Smooth muscle cell (in vitro differentiated cells): ENCODE data around the gene RFXAP. TPM values are rescaled to one million over a fixed set of nuclear protein-coding genes. Genes with fewer than 3 reads are reported as not detected.

Source experiments
- DNase-seq: peaks from one replicate; lab custom pipeline; 2025; ENCODE audit not compliant: unreplicated experiment; lab: John Stamatoyannopoulos, UW
- H2AFZ ChIP-seq: fragments of 200-600 bp; sonication (generic); 2 replicates; pipeline ENCODE4 v1.6.0; 2016; ENCODE audit warnings: antibody characterized with exemption, low read depth, mild to moderate bottlenecking
- H3F3A ChIP-seq: fragments of 200-600 bp; sonication (generic); 2 replicates; pipeline ENCODE4 v1.6.0; 2017; ENCODE audit warnings: antibody characterized with exemption, low read depth
- H3K27ac ChIP-seq: fragments of 200-600 bp; sonication (generic); 2 replicates; pipeline ENCODE4 v1.5.1; 2016; ENCODE audit warnings: low read depth, mild to moderate bottlenecking
- H3K27me3 ChIP-seq: fragments of 200-600 bp; sonication (generic); 2 replicates; pipeline ENCODE4 v1.6.1; 2016; ENCODE audit warnings: low read depth, mild to moderate bottlenecking
- H3K36me3 ChIP-seq: fragments of 200-600 bp; sonication (generic); 2 replicates; pipeline ENCODE4 v1.5.1; 2016; ENCODE audit warnings: low read depth
- H3K4me1 ChIP-seq: fragments of 200-600 bp; sonication (generic); 2 replicates; pipeline ENCODE4 v1.5.1; 2016; ENCODE audit warnings: low read depth
- H3K4me2 ChIP-seq: fragments of 200-600 bp; sonication (generic); 2 replicates; pipeline ENCODE4 v1.6.0; 2016; ENCODE audit warnings: mild to moderate bottlenecking
- H3K4me3 ChIP-seq: fragments of 200-600 bp; sonication (generic); 2 replicates; pipeline ENCODE4 v1.5.1; 2016; ENCODE audit warnings: mild to moderate bottlenecking
- H3K79me2 ChIP-seq: fragments of 200-600 bp; sonication (generic); 2 replicates; pipeline ENCODE4 v1.6.0; 2016; ENCODE audit warnings: low read depth, mild to moderate bottlenecking
- H3K9ac ChIP-seq: fragments of 200-600 bp; sonication (generic); 2 replicates; pipeline ENCODE4 v1.6.0; 2016; ENCODE audit warnings: low read depth
- H3K9me3 ChIP-seq: fragments of 200-600 bp; sonication (generic); replicated peaks from 2 replicates; pipeline ENCODE4 v1.5.1; 2016; ENCODE audit warnings: low read depth
- H4K20me1 ChIP-seq: fragments of 200-600 bp; sonication (generic); 2 replicates; pipeline ENCODE4 v1.6.0; 2016; ENCODE audit warnings: low read depth
- CTCF ChIP-seq: fragments of 200-600 bp; sonication (generic); IDR thresholded peaks from 2 replicates; pipeline ENCODE4 v1.5.1; 2017; ENCODE audit warnings: borderline replicate concordance, mild to moderate bottlenecking, antibody characterized with exemption; ENCODE audit not compliant: insufficient read depth, poor library complexity, severe bottlenecking
- WGBS: methylation state at CpG from one replicate; pipeline ENCODE4 v1.1.7; 2016; ENCODE audit warnings: low lambda C conversion rate; 5-methylcytosine and 5-hydroxymethylcytosine counted together
- polyA plus RNA-seq: library from polyadenylated mRNA; unstranded; fragments of >200 nt; fragmentation: Nextera tagmentation; extraction: Ambion mirVana; gene quantifications from 2 replicates; pipeline ENCODE4 v1.2.1, GENCODE V29; 2016
- total RNA-seq: library from RNA; depleted of rRNA; stranded (reverse); fragments of >200 nt; gene quantifications from 2 replicates; pipeline ENCODE4 v1.2.3, GENCODE V29; 2014

The RFXAP gene
- total and polyA plus RNA-seq, 2 experiments from 2014 or later, result 0.81 to 2.9 TPM

- Histone ChIP-seq H3K9me3 (no peaks in the 10 kb centered on the region), H3F3A (no peaks in the 10 kb centered on the region), H3K27ac (no peak overlapping the region), H3K79me2 (no peaks in the 10 kb centered on the region), H3K4me1 (no peaks in the 10 kb centered on the region), H4K20me1 (no peaks in the 10 kb centered on the region), H3K9ac (no peak overlapping the region), H3K4me2 (no peak overlapping the region), H2AFZ (no peak overlapping the region), H3K4me3 (no peak overlapping the region), H3K36me3 (peaks cover 3% of the 10 kb centered on the region), H3K27me3 (no peaks in the 10 kb centered on the region)
- no peak for TF ChIP-seq CTCF
- DNase-seq, result no peak
These were observed 38.2 kb downstream of the RFXAP start for GRCh38 chr13:36857253-36857652.

GRCh38 chr13:36858290-36858689, 39.3 kb downstream of the RFXAP start:
- no peaks in the 10 kb centered on the region for H3F3A ChIP-seq
- H3K4me3 ChIP-seq, result no peak overlapping the region
- no peaks in the 10 kb centered on the region for H3K9me3 ChIP-seq
- no peaks in the 10 kb centered on the region for H3K36me3 ChIP-seq
- DNase-seq, result no peak
- H4K20me1 ChIP-seq, result no peaks in the 10 kb centered on the region
- H3K27ac ChIP-seq, result no peak overlapping the region
- no peaks in the 10 kb centered on the region for H3K79me2 ChIP-seq
- WGBS, result 45% methylated on average over 3 of the region's 3 CpGs
- H3K27me3 ChIP-seq, result no peaks in the 10 kb centered on the region
- H2AFZ ChIP-seq, result no peak overlapping the region
- H3K4me2 ChIP-seq, result no peak overlapping the region
- H3K9ac ChIP-seq, result no peak overlapping the region
- no peaks in the 10 kb centered on the region for H3K4me1 ChIP-seq
- TF ChIP-seq CTCF, result peak; percentile 46

GRCh38 chr13:36859259-36859658, 40.2 kb downstream of the RFXAP start:
- H3K27ac ChIP-seq, result no peak overlapping the region
- WGBS, result 94% methylated on average over 4 of the region's 4 CpGs
- no peaks in the 10 kb centered on the region for H3F3A ChIP-seq
- H3K27me3 ChIP-seq, result no peaks in the 10 kb centered on the region
- no peak overlapping the region for H3K9ac ChIP-seq
- H3K79me2 ChIP-seq, result no peaks in the 10 kb centered on the region
- H2AFZ ChIP-seq, result no peak overlapping the region
- H3K36me3 ChIP-seq, result no peaks in the 10 kb centered on the region
- DNase-seq, result no peak
- no peak overlapping the region for H3K4me2 ChIP-seq
- H3K4me3 ChIP-seq, result no peak overlapping the region
- TF ChIP-seq CTCF, result no peak
- H3K4me1 ChIP-seq, result no peaks in the 10 kb centered on the region
- H4K20me1 ChIP-seq, result no peaks in the 10 kb centered on the region
- no peaks in the 10 kb centered on the region for H3K9me3 ChIP-seq

- Histone ChIP-seq H2AFZ (no peak overlapping the region), H3K9ac (no peak overlapping the region), H3K79me2 (no peaks in the 10 kb centered on the region), H3K4me2 (no peak overlapping the region), H3K4me1 (no peaks in the 10 kb centered on the region), H3K27ac (no peak overlapping the region), H4K20me1 (no peaks in the 10 kb centered on the region), H3K4me3 (no peak overlapping the region), H3K9me3 (no peaks in the 10 kb centered on the region), H3K36me3 (peaks cover 7% of the 10 kb centered on the region), H3K27me3 (no peaks in the 10 kb centered on the region), H3F3A (no peaks in the 10 kb centered on the region)
- no peak for TF ChIP-seq CTCF
- WGBS, result 88% methylated on average over 6 of the region's 6 CpGs
- DNase-seq, result no peak
These were observed 43.1 kb downstream of the RFXAP start for GRCh38 chr13:36862002-36862685.
